Sigmoid colon (tissue), 7 donors: Measurements from ENCODE around the gene DNAJC15. TPM values are rescaled to one million over a fixed set of nuclear protein-coding genes. Genes with fewer than 3 reads are reported as not detected.

Source experiments
- DNase-seq: peaks from one replicate; pipeline ENCODE4 v3.0.0-alpha.2; 2019
- H3K27ac ChIP-seq, 4 donors: fragments of 200-600 bp; sonication (generic); one replicate each; pipeline ENCODE4 v1.5.1; 2016 to 2019; ENCODE audit warnings: mild to moderate bottlenecking in 1 of 4
- H3K27me3 ChIP-seq, 3 donors: fragments of 200-600 bp; sonication (generic); one replicate each; pipeline ENCODE4 v1.5.1; 2019; ENCODE audit warnings: mild to moderate bottlenecking in 1 of 3
- H3K36me3 ChIP-seq, 4 donors: fragments of 200-600 bp; sonication (generic); one replicate each; pipeline ENCODE4 v1.5.1; 2016 to 2019
- H3K4me1 ChIP-seq, 4 donors: fragments of 200-600 bp; sonication (generic); one replicate each; pipeline ENCODE4 v1.5.1; 2017 to 2019
- H3K4me3 ChIP-seq, 4 donors: fragments of 200-600 bp; sonication (generic); one replicate each; pipeline ENCODE4 v1.5.1; 2017 to 2019; ENCODE audit warnings: mild to moderate bottlenecking in 2 of 4, moderate library complexity in 1 of 4
- H3K9me3 ChIP-seq, 4 donors: fragments of 200-600 bp in 3 of 4; sonication (generic) in 3 of 4; one replicate each; pipeline versions ENCODE4 v1.5.1 to v1.6.1; 2013 to 2019
- EP300 ChIP-seq, 4 donors: sonication (generic); formaldehyde crosslinking; IDR thresholded peaks; one replicate each; pipeline ENCODE4 v1.6.1; 2017; ENCODE audit warnings: antibody characterized with exemption in 4 of 4
- POLR2A ChIP-seq, 2 donors: fragments of 450-650 bp; IDR thresholded peaks; one replicate each; pipeline ENCODE4 v1.6.1; 2016; ENCODE audit warnings: antibody characterized with exemption in 2 of 2, mild to moderate bottlenecking in 2 of 2, moderate library complexity in 2 of 2
- POLR2AphosphoS5 ChIP-seq, 4 donors: sonication (generic); formaldehyde crosslinking; IDR thresholded peaks; one replicate each; pipeline ENCODE4 v1.6.1; 2017; ENCODE audit warnings: antibody characterized with exemption in 4 of 4
- WGBS, 2 donors: extraction: QIAGEN DNeasy Blood & Tissue Kit; methylation state at CpG; one replicate each; pipeline ENCODE4 v1.1.7; 2013; 5-methylcytosine and 5-hydroxymethylcytosine counted together
- intact Hi-C: fragments of 100-400 bp; cut with DNase I; formaldehyde crosslinking; loops from one replicate; pipeline ENCODE4 v1.15.1; 2023
- polyA plus RNA-seq, 3 donors: library from polyadenylated mRNA; stranded (reverse); fragments of 200-250 nt; gene quantifications; one replicate each; pipeline ENCODE4 v1.2.3, GENCODE V29; 2013
- total RNA-seq, 4 donors: library from RNA; depleted of rRNA; stranded (reverse); fragments of >200 nt; gene quantifications; one replicate each; pipeline ENCODE4 v1.1.0, GENCODE V29; 2016
- TF ChIP-seq, protein P1 (sequence below), 4 experiments: fragments of 450-650 bp in 3 of 4; fragments of 200-600 bp in 1 of 4; IDR thresholded peaks; one replicate each; pipeline ENCODE4 v1.5.1; 2016 to 2019; ENCODE audit warnings: antibody characterized with exemption in 4 of 4, mild to moderate bottlenecking in 3 of 4, moderate library complexity in 2 of 4
- donor health status: healthy with polysubstance abuse.
- donor health status: Bipolar disorder and iron deficiency.
- donor health status: healthy.

The DNAJC15 gene
- total and polyA plus RNA-seq, 7 donors: 13.6 to 38.8 (median 15.3) TPM

GRCh38 chr13:43153436-43154090 is 130.2 kb downstream of the DNAJC15 start:
- DNase-seq: no peak
- H3K4me3 ChIP-seq: no peak overlapping the region
- no peaks in the 10 kb centered on the region for H3K27me3 ChIP-seq
- intact Hi-C loops: no loop called here
- 93% methylated on average over 14 of the region's 14 CpGs for WGBS, 2 donors
- H3K9me3 ChIP-seq: no peaks in the 10 kb centered on the region
- TF ChIP-seq POLR2AphosphoS5 (IDR thresholded peaks at IDR 0.05) (no peak), EP300 (IDR thresholded peaks at IDR 0.05) (no peak), POLR2A (IDR thresholded peaks at IDR 0.05) (no peak)
- TF ChIP-seq, protein P1, sequence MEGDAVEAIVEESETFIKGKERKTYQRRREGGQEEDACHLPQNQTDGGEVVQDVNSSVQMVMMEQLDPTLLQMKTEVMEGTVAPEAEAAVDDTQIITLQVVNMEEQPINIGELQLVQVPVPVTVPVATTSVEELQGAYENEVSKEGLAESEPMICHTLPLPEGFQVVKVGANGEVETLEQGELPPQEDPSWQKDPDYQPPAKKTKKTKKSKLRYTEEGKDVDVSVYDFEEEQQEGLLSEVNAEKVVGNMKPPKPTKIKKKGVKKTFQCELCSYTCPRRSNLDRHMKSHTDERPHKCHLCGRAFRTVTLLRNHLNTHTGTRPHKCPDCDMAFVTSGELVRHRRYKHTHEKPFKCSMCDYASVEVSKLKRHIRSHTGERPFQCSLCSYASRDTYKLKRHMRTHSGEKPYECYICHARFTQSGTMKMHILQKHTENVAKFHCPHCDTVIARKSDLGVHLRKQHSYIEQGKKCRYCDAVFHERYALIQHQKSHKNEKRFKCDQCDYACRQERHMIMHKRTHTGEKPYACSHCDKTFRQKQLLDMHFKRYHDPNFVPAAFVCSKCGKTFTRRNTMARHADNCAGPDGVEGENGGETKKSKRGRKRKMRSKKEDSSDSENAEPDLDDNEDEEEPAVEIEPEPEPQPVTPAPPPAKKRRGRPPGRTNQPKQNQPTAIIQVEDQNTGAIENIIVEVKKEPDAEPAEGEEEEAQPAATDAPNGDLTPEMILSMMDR (IDR thresholded peaks at IDR 0.05): no peak
- no peaks in the 10 kb centered on the region for H3K36me3 ChIP-seq
- no peak overlapping the region for H3K27ac ChIP-seq
- no peaks in the 10 kb centered on the region for H3K4me1 ChIP-seq

DNA sequence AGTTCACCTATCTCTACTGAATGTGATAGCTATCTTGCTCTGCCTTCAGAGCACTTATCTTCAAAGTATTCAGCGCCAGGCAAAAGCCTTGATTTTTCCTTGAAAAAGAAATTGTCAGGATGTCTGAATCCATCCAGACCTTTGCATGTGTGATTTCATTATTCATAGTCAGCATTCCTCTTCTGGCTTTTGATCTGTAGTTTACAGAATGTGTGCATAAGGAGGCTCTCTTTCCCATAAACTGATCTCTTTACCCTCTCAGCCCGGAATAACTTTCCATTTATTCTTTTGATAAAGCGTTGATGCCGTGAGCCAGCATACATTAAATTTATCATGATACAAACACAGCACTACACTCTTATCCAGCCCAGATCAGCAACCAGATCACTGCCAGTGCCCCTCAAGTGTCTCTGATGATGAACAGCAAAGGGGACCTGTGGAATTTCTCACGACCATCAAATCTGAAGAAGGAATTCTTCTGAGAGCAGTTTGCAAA is 130.8 kb downstream of the DNAJC15 start:
- Histone ChIP-seq H3K27ac (no peak overlapping the region), H3K4me3 (no peak overlapping the region), H3K9me3 (no peaks in the 10 kb centered on the region), H3K27me3 (no peaks in the 10 kb centered on the region), H3K4me1 (no peaks in the 10 kb centered on the region), H3K36me3 (no peaks in the 10 kb centered on the region)
- no peak for TF ChIP-seq POLR2A (IDR thresholded peaks at IDR 0.05)
- TF ChIP-seq POLR2AphosphoS5 (IDR thresholded peaks at IDR 0.05): no peak
- TF ChIP-seq, protein P1 (IDR thresholded peaks at IDR 0.05): no peak
- intact Hi-C loops: no loop called here
- no peak for DNase-seq
- 85% methylated on average over 5 of the region's 5 CpGs for WGBS, 2 donors

DNA sequence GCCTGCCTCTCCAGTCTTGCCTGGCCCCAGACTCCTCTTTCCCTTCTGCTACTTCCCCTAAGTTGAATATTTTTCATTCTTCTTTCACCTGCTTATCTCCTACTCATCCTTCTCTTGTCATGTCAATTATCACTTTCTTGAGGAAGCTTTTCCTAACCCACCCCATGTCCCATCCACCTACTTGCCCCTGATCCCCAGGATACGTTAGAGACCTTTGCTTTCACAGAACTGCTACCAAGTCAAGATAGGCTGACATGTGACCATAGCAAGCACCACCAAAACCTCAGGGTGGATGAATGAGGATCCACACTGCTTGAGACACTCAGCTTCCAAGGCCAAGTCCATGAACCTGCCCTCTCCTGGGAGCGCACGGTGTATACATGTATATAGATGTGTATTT is 131.5 kb downstream of the DNAJC15 start:
- Histone ChIP-seq H3K9me3 (no peaks in the 10 kb centered on the region), H3K4me1 (no peaks in the 10 kb centered on the region), H3K36me3 (no peaks in the 10 kb centered on the region), H3K27me3 (no peaks in the 10 kb centered on the region), H3K27ac (no peak overlapping the region), H3K4me3 (no peak overlapping the region)
- intact Hi-C loops: no loop called here
- DNase-seq: no peak
- TF ChIP-seq EP300 (IDR thresholded peaks at IDR 0.05): no peak
- TF ChIP-seq POLR2AphosphoS5 (IDR thresholded peaks at IDR 0.05): no peak
- TF ChIP-seq, protein P1 (IDR thresholded peaks at IDR 0.05): no peak
- TF ChIP-seq POLR2A (IDR thresholded peaks at IDR 0.05): no peak
- WGBS, 2 donors: 96% methylated on average over 3 of the region's 3 CpGs

DNA sequence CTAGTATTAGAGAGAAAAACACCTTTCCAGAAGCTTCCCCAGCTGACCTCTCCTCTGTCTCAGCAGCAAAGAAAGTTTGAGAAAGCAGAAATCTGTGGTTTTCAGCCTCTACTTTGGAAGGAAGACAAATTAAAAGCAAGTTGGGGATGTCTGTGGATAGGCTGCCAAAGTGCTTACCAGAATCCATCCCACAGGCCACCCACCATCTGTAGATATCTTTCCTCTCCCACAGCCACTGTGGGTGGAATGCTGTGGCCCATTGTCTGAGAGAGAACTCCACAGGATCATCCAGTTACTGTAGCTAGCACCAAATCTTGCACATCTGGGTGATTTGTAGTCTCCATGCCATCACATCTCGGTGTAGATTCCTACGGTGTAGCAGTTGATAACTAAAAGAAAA is 133.5 kb downstream of the DNAJC15 start:
- no peak overlapping the region for H3K4me3 ChIP-seq
- no peaks in the 10 kb centered on the region for H3K36me3 ChIP-seq
- no peaks in the 10 kb centered on the region for H3K27me3 ChIP-seq
- no peaks in the 10 kb centered on the region for H3K4me1 ChIP-seq
- WGBS, 2 donors: 93 to 97% methylated on average over 2 of the region's 2 CpGs
- intact Hi-C loops: no loop called here
- no peak for DNase-seq
- no peak overlapping the region for H3K27ac ChIP-seq
- no peak for TF ChIP-seq POLR2AphosphoS5 (IDR thresholded peaks at IDR 0.05)
- TF ChIP-seq, protein P1 (IDR thresholded peaks at IDR 0.05): no peak
- TF ChIP-seq EP300 (IDR thresholded peaks at IDR 0.05): no peak
- H3K9me3 ChIP-seq: no peaks in the 10 kb centered on the region

- Histone ChIP-seq H3K4me1 (no peaks in the 10 kb centered on the region), H3K27me3 (no peaks in the 10 kb centered on the region), H3K9me3 (no peaks in the 10 kb centered on the region), H3K36me3 (no peaks in the 10 kb centered on the region), H3K27ac (no peak overlapping the region), H3K4me3 (no peak overlapping the region)
- DNase-seq: no peak
- intact Hi-C loops: no loop called here
- 36 to 43% methylated on average over 2 of the region's 2 CpGs for WGBS, 2 donors
- TF ChIP-seq POLR2AphosphoS5 (IDR thresholded peaks at IDR 0.05): no peak
- TF ChIP-seq, protein P1 (IDR thresholded peaks at IDR 0.05): no peak
- TF ChIP-seq POLR2A (IDR thresholded peaks at IDR 0.05): no peak
Measured at GRCh38 chr13:43157796-43158195, 134.4 kb downstream of the DNAJC15 start.
